Measurements from ENCODE around the gene KLHDC7A. TPM values are rescaled to one million over a fixed set of nuclear protein-coding genes. Genes with fewer than 3 reads are reported as not detected.

Gene KLHDC7A
- total RNA-seq = not detected in 2 replicates

GRCh38 chr1:18480315-18481189, at the start of gene KLHDC7A:
Gene KLHDC7A, plus strand, starts transcription at chr1:18480930. Its CDS starts 52 bp downstream, at chr1:18480982.

Other genes starting within 250 kb of the KLHDC7A start
- gene PAX7, start 149.9 kb downstream of the KLHDC7A start, total RNA-seq = not detected in 2 replicates

Data from epithelial cell of alveolus of lung (primary cell).